HG02973 (cell line): ENCODE results near the gene WDR44.
"Not testable (repeated sequence)": the region's sequence is repeated elsewhere in the genome, so short reads cannot be mapped to it uniquely, and the experiment has no call there.

ENCODE experiments used
- ATAC-seq: cut with Tn5 transposase; IDR thresholded peaks from one replicate; pipeline ENCODE4 v1.9.1; 2021; ENCODE audit warnings: moderate library complexity; ENCODE audit not compliant: unreplicated experiment

The WDR44 gene

DNA sequence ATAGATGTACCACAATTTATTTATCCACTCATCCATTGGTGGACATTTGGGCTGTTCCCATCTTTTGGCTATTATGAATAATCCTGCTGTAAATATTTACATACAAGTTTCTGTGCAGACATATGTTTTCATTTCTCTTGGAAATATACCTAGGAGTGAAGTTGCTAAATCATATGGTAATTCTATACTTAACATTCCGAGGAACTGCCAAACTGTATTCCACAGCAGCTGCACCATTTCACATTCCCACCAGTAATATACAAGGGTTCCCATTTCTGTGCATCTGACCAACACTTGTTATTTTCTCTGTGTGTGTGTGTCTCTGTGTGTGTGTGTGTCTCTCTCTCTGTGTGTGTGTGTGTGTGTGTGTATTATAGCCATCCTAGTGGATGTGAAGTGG is 134.3 kb downstream of the WDR44 start:
- ATAC-seq, result no peak

DNA sequence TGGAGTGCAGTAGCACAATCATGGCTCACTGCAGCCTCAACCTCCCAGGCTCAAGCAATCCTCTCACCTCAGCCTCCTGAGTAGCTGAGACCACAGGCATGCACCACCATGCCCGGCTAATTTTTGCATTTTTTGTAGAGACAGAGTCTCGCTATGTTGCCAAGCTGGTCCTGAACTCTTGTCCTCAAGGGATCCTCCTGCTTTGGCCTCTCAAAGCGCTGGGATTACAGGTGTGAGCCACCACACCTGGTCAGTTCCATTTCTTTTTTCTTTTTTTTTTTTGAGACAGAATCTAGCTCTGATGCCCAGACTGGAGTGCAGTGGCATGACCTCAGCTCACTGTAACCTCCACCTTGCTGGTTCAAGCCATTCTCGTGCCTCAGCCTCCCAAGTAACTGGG is 136.5 kb downstream of the WDR44 start:
- not testable (repeated sequence) for ATAC-seq

DNA sequence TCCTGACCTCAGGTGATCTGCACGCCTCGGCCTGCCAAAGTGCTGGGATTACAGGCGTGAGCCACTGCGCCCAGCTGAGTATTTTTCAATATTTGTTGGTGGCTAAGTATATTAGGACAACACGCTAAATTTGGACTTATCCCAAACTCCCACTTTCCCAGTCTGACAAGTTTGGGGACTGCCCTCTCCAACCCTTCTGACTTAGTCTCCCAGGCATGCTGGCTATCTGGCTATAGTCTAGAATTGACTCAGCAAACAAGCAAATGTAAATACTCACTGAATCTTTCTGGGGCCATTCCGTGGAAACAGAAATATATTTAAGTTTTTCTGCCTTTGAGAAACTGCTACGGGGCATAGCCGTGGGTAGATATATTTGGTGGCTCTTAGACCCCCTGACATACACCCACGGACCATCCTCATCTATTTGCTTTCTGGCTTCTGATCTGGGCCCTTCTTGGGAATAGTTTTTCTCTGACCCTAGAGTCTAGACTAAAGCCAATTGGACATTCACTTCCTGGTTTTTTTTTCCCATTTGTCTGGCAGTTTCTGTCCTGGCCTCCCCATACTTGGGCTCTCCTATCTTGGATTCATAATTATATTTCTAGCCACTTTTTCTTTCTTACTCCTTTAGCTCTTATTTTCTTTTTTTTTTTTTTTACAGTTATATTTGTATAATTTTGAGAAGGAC is 138.5 kb downstream of the WDR44 start:
- no peak for ATAC-seq

DNA sequence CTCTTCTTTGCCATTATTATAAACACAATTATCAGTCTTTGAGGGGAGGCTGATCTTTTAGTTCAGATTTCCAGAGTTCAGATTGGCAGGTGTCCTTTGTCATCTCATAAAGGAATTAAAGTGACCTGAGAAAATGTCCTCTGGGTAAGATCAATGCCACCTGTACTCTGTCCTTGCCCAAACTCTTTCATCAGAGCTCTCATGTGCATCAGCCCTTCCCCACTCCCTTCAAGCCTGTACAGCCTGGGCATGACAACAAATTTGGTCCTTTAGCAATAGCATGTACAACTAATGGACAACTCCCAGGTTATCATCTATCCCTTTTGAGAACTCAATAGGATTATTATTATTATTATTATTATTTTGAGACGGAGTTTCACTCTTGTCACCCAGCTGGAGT is 140.8 kb downstream of the WDR44 start:
- not testable (repeated sequence) for ATAC-seq

DNA sequence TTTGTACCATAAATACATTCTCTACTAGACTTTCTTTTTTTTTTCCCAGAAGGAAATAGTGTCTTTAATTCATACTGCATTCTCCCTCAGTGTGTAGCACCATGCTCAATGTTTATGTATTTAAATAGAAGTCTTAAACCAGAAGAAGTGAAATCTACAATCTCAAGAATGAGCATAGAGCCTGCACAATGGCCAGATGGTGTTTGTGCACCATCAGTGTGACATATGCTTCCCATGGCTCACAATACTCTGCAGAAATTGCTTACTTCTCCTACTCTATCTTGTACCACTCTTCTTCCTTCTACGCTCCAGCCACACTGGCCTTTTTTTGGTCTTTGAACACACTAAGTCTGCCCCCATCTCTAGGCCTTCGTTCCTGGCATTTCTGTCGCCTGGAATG is 147.1 kb downstream of the WDR44 start:
- ATAC-seq, result no peak

DNA sequence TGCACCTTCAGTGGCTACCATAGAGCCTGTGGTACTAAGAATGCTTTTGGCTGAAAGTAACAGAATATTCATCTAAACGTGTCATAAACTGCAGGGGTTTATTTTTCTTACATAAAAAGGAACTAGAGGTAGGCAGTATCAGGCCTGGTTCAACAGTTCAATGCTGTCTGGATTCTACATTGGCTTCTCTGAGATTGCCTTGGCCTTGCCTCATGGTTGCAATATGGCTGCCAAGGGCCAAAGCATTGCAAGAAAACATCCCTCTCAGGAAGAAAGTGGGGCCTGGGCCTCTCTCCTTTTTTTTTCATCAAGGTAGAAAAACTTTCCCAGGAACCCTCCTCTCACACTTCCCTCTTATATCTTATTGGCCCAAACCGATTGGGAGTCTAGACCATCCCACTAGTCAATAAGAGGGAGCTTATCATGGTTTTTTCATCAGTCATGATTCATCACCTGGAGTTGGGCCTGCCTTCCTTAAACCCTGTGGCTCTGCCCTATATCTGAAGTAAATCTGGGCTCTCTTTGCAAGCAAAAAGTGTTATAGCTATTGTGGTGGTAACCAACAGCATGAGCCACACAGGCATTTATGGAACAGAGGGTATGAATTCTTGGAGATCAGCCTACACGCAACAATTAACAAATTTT is 147.9 kb downstream of the WDR44 start:
- no peak for ATAC-seq

DNA sequence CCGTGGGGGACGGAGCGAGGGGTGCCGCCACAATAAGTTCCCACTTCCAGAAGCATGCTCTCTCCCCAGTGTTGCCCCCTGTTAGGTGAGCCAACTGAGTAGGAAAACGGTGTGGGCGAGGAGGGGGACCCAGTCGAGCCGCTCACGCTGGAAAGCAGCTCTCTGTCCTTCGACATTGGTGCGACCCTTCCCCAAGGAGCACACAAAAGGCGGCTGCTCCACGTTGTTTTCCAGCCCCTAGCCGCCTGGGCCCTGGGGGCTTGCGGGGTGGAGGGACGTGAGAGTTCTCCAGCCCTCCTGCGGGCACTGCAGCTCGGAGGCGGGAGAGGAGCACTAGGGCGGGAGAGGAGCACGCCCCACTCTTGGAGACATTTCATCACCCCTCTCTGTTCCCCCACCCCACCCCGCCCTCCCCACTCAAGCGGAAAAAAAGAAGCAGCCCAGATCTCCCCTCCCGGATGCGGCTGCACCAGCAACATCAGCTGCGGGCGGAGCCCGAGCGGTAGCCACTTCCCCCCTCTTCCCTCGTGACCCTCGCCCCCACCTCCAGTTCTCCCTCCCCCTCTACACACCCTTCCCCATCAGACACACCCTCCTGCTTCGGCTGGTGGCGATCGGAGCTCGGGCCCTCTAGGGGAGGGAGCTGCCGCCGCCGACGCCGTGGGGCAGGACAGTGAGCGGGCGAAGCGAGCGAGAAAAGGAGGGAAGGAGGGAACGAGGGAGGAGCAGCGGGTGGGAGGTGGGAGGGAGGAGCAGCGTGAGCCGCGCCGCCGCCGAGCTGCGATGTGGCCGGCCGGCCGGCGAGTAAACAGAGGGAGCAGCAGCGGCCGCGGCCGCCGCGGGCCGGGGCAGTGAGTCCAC is 149.4 kb downstream of the WDR44 start, which contains the start of gene DOCK11:
Gene DOCK11 (plus strand): TSS at position 755 of the 861 bp plus-strand sequence. CDS start 157 bp downstream, outside the sequence.
- peak; percentile 61 for ATAC-seq

DNA sequence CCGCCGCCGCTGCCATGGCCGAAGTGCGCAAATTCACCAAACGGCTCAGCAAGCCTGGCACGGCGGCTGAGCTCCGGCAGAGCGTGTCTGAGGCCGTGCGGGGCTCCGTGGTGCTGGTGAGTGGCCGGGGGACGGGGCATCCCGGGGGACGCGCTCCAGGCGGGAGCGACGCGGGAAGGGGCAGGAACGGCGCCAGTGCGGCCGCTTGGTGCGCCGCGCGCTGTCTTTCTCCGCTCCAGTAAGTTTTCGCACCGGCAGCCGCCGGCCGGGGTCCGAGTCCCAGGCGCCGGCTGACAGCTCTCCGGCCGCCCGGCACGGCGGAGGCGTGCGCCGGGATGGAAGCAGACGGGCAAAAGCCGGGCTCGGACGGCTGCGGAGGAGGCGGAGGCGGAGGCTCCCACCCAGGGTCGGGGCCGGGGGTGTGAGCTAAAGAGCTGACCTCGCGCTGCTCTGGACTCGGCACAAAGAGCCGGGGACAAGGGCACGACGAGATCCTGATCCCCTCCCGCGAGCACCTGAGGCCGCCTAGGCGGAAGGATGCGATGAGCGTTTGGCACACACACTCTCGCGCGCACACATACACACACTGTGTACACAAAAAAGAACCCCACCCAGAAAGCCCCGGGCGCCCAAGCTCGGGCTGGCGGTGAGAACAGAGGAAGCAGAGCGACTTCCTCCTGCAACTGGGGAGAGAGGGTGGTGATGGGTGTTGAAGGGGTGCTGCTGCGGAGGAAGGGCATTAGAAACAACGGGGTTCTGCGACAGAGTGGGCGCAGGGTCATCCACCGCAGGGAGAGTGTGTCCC is 150.3 kb downstream of the WDR44 start:
- peak; percentile 52 for ATAC-seq

DNA sequence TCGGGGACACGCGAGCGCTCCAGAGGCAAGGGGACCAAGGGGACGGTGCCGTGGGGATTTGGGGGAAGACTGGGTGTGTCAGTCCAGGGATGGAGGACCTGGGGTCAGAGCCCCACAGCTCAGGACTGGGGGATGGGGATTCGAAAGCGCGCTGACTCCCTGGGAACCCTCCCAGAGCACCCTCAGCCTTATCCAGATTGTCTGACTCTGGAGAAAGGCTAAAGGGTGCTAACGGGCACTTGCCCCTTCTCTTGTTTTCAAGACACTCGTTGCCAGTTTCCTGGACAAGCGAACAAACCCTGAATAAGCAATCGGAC is 150.8 kb downstream of the WDR44 start:
- no peak for ATAC-seq

DNA sequence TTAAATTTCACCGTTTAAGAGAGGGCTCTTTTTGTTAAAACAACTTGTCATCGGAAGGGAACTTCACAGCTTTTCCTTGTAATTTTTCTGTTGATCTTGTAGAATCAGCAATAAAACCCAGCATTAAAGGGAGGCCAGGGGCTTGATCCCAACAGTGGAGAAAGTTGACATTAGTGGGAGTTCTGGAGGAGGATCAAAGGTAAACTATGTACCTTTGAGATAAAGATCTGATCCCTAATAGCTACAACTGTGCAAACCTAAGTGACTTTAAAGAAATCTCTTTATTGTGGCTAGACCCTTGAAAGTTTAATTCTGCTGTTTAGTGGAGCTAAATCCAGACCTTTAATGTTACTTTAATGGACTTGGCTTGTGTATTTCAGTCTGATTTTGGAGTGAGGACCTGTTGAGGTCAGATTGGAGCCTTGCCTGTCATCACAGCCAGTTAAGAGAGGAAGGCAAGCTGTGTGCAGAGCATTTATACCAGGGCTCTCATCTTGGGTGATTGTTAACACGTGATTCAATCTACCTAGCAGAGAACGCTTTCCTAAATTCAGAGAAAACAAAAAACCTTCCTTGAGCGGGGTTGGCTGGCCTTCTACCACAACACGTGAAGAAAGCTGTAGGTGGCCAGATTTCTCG is 151.4 kb downstream of the WDR44 start:
- ATAC-seq, result no peak

DNA sequence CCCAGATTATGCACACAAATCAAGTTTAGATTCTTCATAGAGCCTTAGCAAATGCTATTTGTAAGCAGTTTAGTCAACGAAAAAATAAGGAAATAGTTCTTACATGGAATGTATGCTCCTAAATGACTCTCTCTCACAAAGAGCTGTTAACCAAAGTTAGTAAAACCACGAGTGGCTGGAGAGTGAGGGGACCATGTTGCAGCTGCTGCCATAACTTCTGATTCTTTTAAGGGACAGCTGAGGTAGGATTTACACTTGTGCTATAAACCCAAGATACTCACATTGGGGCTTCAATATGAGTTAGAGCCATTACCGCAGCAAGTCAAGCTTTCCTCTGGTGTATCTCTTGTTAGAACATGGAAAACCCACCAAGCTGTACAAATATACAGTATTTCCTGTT is 152.4 kb downstream of the WDR44 start:
- no peak for ATAC-seq

DNA sequence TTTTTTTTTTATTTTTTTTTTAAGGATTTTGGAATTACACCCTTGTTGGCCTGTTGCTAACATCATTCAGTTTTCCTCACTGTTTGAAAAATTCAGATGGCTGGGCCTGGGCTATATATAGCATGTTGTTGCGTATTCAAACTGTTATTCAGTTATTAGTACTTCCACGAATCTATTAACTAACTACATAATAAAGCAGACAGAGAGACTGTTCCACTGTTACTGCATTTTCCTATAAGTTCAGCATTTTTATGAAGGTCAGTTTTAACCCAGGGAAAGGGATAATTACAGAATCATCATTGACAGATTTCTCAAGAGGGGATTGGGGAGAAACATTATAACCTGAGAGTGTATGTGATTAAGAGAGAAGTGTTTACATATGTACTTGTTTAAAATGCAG is 152.8 kb downstream of the WDR44 start:
- ATAC-seq, result no peak

DNA sequence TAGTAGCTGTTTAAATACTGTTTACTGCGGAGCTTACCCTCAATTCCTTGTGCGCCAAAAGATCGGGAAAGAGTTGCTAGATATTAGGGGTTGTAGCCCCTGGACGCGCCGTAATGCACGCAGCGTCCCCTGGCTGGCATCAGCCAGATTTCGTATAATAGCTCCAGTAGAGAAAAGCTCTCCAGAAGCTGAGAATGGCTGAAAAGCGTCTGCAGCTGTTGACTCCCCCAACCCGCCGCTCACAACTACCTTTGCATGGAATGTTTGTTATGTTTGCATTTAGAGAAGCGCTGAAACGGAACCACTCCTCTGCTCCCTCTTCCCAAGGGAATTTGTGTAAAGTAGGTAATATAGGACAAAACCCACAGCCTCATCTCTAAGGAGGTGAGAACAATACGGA is 153.4 kb downstream of the WDR44 start:
- no peak for ATAC-seq
